HG02759 (cell line): ENCODE results near the gene SOX13.
"Not testable (repeated sequence)": the region's sequence is repeated elsewhere in the genome, so short reads cannot be mapped to it uniquely, and the experiment has no call there.

Experiments
- ATAC-seq: cut with Tn5 transposase; IDR thresholded peaks from one replicate; pipeline ENCODE4 v1.9.1; 2021; ENCODE audit warnings: mild to moderate bottlenecking, moderate library complexity; ENCODE audit not compliant: unreplicated experiment

The SOX13 gene

GRCh38 chr1:204085876-204086275 is 13.0 kb downstream of the SOX13 start:
- ATAC-seq = no peak

- no peak for ATAC-seq
Measured at GRCh38 chr1:204087181-204087892, 14.4 kb downstream of the SOX13 start.

DNA sequence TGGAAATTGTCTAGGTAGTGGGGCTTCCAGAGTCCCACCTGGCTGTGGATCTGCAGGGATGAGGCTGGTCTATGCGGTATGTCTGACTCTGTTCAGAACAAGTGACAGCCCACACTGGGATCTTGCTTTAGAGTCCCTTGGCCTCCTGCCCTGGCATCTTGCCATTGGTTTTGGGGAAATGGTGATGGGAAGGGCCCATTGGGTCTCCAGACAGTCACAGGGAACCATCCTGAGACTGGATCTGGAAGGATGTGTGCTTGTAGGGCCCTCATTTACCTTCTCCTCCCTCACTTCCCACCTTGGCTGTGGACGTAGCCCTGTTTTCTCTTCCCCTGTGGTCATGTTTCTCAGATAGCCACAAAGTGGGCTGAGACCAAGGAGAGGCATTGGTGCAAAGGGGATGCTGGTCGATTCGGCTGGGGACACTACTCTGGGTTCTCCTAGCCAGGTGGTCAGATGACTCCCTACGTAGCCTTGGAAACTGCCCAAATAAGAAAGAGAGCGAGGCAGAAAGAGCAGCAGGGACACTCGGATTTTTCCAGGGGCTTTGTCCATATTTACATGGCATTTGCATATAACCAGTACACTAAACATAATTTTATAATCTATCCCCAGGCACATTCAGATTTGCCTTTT is 15.1 kb downstream of the SOX13 start:
- ATAC-seq = no peak

GRCh38 chr1:204088596-204088995 is 15.7 kb downstream of the SOX13 start:
- ATAC-seq = no peak

DNA sequence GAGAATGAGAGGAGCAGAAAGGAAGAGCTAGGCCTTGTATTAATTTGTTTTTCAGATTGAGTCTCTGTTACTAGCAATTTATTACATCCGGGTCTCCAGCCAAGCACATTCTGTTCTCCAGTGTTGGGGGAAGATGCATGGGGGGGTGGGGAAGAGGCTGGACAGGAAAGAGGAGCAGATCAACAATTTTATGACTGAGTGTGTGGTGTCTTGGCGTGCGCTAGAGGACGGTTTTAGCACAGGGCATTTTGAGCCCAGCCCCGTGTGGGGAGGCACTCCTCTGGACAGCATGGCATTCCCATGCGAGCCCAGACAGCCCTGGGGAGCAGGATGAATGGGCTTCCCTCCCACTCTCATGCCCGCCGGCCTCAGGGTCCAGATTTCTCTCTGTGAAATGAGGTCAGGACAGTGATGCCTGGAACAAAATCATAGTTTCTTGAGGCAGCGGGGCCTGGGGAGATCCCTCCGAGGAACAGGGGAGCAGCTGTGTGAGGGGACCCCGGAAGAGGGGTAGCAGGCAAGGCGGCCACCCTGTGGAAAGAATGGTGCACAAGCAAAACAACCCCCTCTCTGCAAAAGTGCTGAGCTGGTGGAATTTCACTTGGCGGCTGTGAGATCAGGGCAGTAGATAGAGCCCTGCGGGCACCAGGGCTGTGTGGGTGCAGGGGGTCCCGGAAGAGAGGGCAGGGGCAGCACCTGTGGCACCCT is 16.3 kb downstream of the SOX13 start:
- no peak for ATAC-seq

GRCh38 chr1:204090132-204090531 is 17.2 kb downstream of the SOX13 start:
- ATAC-seq = not testable (repeated sequence)

GRCh38 chr1:204091066-204091465 is 18.2 kb downstream of the SOX13 start:
- no peak for ATAC-seq

DNA sequence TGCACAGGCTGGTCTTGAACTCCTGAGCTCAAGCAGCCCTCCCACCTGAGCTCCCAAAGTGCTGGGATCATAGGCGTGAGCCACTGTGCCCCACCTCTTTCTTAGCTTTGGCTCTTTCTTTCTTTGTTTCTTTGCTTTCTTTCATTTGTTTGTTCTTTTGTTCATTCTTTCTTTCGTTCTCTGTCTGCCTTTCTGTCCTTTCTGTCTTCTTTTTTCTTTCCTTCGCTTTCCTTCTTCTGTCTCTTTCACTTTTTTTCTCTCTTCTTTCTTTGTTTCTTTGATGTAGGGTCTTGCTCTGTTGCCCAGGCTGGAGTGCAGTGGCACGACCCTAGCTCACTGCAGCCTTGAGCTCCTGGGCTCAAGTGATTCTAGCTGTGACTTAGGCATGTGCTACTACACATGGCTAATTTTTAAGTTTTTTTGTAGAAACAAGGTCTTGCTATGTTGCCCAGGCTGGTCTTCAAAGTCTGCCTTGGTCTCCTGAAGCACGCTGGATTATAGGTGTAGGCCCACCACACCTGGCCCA is 18.9 kb downstream of the SOX13 start:
- no peak for ATAC-seq

DNA sequence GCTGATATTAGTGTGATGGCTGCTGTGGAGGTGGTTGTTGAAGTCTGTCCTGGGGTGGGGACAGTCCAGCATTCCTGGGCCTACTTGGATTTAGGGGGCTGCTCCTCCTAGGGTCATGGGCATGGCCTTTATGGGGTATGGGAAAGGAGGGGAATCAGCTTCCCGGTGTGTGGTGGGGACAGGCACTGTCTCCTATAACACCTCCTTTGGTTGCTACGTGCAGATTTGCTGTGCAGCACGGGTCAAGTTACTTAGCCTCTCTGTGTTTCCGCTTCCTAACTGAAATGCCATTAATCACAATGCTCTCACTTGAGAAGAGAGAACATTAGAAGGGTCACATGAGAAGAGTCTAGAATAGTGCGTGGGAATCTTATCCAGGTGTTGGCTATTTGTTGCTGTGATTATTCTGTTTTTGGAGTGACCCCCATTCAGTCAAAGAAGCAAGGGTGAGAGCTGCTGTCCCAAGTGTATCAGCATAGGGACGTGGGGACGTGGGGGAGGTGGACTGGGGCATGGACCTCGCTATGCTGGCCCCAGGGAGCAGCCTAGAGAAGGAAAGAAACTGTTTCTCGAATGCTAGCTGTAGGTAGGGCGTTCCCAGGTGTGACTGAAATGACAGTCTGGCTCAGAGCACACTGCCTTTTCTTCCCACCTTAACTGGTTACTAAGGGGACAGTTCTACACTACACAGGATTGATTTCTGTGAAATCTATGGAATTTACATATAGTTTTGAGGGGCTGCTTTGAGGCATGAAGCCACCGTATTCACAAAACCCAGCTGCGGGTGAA is 19.9 kb downstream of the SOX13 start:
- ATAC-seq = no peak

GRCh38 chr1:204093421-204093717 is 20.5 kb downstream of the SOX13 start:
- ATAC-seq = no peak

GRCh38 chr1:204093781-204094180 is 20.9 kb downstream of the SOX13 start:
- ATAC-seq = no peak

- ATAC-seq = no peak
Measured at GRCh38 chr1:204094313-204094729, 21.4 kb downstream of the SOX13 start.

DNA sequence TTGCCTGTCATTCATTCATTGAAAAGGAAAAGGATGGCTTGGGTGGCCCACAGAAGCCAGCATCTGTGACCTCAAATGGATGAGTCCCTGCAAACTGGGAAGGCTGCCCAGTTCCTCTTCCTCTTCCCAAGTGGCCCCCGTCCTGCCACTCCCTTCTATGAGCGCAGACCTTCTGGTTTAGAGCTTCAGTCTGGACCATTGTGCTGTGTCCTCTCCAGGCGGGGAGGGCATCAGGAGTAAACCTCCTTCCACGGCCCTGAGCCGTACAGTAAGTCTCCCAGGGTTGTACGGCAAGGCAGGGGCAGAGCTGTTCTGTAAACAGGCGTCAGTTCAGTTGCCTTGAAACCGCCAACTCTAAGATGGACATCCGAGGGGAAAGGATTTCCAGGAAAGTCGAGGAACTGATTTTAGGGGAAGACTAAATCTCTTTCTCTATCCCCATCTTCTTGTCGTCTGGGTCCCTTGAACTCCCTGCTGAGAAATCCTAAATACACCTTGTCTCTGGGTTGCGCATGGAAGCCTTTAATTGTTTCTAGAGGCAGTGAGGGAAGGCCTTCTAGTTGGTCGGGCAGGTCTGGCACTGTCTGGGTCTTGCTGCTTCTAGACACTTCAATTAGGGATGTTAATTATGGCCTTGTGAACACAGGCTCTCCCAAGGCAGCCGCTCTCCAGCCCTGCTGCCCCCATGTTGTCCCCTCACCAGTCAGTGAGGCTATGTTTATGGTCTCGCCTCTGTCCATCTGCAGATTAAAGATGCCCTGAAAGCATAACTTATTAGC is 22.1 kb downstream of the SOX13 start:
- ATAC-seq = no peak

GRCh38 chr1:204096931-204097330 is 24.0 kb downstream of the SOX13 start:
- no peak for ATAC-seq

GRCh38 chr1:204098683-204099082 is 25.8 kb downstream of the SOX13 start:
- no peak for ATAC-seq

GRCh38 chr1:204099754-204100153 is 26.8 kb downstream of the SOX13 start:
- not testable (repeated sequence) for ATAC-seq

GRCh38 chr1:204102029-204102611 is 29.2 kb downstream of the SOX13 start:
- no peak for ATAC-seq

DNA sequence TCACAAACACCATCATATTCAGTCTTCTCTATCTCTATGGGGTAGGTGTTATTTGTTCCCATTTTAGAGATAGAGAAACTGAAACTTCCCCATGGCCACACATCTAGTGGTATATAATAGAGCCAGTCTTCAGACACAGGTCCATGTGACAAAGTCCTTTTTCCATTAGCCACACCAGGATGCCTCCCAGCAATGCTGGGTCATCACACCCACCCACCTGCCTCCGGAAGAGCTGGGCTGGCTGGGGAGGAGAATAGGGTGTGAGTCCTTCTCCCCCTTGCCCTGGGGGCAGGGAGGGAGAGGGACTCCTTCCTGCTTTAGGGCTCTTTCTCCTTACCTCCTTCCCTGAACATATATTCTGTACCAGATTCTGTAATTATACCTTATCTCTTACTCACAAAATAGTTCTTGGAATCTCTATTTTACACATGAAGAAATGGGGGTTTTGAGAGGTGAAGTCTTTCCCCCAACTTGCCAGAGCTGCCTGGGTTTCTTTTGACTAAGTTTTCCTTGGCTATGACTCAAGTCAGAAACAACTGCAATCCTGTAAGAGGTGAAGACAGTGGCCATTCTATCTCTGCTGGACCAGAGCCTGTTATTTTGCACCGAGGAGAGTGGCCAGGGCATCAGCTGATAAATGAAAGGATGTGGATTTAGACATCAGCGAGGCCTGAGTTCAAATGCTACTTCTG is 30.0 kb downstream of the SOX13 start:
- ATAC-seq = no peak

- ATAC-seq = no peak
Measured at GRCh38 chr1:204103431-204103741, 30.5 kb downstream of the SOX13 start.
